HG03039 (cell line): ENCODE data around the gene CKS1B.
"Not testable (repeated sequence)": the region's sequence is repeated elsewhere in the genome, so short reads cannot be mapped to it uniquely, and the experiment has no call there.

Experiments used
- ATAC-seq: cut with Tn5 transposase; IDR thresholded peaks from one replicate; pipeline ENCODE4 v1.9.1; 2021; ENCODE audit warnings: mild to moderate bottlenecking, moderate library complexity; ENCODE audit not compliant: unreplicated experiment

Gene CKS1B

DNA sequence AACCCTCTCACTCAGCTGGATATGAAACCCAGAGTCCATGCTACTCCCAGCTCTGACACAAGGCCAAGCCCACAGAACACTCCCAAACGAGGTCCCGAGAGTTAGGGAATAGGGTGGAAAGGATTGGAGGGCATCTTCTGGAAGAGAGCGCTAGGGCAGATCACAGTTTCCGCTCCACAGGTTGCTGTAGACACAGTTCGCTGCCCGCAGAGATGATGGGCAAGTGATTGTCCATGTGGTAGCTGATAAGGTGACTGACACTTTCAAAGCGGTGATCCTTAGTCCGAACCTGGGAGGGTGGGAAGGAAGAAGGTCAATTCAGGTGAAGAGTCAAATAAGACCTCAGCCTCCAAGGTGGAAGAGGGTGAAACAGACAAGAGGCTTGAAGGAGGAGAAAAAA, 10.8 kb upstream of the CKS1B start:
- no peak for ATAC-seq

DNA sequence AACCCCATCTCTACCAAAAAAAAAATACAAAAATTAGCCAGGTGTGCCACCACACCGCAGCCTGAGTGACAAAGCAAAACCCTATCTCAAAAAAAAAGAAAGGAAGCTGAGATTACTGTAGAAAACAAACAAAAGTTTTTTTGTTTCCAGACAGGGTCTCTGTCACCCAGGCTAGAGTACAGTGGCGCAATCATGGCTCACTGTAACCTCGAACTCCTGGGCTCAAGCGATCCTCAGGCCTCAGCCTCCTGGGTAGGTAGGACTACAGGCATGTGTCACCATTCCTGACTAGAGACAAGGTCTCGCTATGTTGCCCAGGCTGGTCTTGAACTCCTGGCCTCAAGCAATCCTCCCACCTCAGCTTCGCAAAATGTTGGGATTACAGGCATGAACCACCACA, 10.1 kb upstream of the CKS1B start:
- no peak for ATAC-seq

DNA sequence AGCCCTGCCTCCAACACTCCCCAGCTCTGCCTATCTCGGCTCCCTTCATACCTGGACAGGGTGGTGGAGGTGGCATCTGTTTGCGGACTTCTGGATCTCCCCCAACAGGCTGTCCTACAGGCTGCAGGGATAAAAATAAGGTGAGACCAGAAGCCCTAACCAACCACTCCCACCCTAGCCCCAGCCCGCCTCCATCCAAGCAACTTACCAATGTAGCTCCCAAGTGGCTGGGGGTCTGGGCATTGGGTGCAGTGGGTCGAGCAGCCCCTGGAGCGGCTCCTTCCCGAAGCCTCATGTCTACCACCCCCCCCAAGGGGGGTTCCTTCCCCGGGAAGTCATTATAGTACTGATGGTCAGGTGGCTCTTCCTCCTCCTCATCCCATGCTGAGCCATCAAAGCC, 8.4 kb upstream of the CKS1B start:
- no peak for ATAC-seq

DNA sequence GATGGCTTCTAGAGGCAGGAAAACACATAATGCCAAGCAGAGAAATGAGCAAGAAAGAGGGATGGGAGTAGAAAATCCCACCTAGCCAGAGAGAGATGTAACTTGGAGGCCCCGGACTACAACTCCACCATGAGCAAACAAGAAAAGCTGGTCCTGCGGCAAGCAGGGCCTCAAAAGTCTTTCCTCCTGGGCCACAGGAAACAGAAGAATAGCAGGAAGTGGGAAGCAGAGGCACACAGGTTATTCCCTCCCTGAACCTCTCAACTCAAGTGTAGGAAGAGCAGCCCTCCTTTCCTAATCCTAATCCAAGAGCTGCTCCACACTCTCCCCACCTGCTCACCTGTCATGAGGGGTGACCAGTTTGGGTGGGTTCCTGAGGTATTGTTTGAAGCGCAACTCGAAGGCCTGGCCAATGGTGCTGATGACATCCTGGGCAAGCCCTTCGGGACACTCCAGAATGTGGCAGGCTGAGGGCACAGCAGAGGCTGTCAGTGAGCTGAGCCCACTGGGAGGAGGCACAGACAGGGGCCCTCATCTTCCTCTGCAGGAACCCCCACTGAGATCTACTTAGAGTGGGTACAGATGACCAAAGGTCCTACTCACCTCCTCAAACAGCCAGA, 7.0 kb upstream of the CKS1B start:
- no peak for ATAC-seq

DNA sequence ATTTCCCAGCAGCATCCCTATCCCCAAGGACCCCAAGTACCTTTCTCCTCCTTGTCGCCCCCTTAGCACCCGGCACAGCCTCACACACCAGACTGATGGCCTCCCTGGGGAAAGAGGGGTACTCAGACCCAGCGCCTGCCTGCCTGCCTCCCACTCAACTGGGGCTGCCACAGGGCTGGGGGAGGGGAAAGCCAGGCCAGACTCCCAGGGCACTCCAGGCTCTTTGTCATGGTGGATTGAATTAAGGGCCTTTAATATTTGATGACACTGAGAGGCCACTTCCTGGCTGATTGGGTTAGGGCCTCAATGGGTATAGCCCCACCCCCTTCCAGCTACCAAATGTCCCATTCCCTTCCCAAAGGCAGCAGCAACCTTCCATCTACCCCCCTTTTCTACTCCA, 5.8 kb upstream of the CKS1B start:
- no peak for ATAC-seq

DNA sequence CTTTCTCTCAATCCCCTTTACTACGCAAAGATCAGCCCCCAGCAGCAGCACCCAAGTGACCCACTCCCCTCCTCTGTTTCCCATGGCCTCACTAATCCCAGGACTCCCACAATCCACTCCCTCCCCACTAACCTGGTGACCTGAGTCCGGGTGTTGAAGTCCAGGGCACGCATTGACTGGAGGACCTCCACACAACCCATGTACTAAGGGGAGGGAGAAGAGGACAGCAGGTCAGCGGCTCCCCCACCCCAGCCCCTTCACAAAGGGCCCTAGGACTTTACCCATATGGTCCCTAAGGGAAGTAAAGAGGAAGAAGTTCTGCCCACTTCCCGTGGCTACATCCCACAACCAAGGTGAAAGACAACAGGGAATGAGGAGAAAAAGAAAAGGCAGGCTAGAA, 5.2 kb upstream of the CKS1B start:
- no peak for ATAC-seq

DNA sequence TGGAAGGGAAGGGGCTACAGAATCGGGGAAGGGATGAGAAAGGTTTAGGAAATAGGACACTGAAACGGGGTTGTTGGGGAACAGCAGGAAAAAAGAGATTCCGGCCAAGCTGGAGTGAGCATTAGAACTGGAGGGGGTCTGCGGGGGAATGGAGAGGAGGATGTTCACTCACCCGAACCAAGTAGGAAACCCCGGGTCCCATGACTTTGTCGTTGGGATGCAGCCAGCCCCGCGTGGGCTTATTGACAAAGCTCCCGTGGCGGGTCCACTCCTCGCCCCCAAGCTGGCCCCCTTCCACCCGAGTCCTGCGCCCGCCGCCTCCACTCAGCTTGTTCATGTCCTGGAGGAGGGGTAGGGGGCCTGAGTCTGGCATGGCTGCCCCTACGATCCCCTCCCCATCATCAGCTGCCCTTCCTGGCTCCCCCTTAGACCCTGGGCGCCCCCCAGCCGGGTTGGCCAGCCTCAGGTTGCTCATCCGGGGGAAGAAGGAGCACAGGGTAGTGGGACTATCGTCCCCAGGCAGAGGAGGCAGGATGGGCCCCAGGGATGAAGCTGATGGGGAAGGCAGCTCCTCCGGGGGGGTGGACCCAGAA, 4.5 kb upstream of the CKS1B start:
- no peak for ATAC-seq

DNA sequence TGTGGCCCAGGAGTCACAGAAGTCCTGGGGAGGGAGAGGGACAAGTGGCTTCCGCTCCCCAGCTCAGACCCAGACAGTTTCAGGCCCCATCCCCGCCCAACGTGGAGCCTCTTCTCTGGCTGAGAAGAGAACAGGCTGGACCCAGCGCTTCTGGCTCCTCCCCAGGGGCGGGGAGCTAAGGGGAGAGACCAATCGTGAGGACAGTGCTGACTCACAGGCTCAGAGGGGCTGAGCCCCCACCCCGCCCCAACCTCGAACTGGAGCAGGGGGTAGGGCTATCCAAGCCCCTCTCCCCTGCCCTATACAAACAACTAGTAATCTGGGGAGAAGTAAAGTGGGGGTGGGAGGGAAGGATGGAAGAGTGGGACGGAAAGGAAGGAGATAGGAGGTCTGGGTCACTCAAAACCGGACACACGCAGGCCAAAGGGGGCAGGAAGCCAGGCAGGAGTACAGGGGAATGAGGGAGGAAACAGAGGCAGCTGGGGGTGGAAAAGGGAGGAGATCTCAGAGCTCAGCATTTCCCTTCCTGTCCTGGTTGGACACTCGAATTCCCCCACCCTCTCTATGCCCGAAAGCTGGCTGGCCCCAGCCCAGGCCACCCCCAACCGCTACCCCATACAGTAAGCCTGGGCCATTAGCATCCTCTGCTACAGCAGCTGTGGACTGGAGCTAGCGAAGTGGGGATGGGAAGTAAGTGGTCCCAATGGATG, 3.7 kb upstream of the CKS1B start, which contains the start of gene SHC1:
SHC1 (minus strand) TSS at position 117 of the 710 bp plus-strand sequence. CDS start 221 bp downstream, outside the sequence.
- no peak for ATAC-seq

DNA sequence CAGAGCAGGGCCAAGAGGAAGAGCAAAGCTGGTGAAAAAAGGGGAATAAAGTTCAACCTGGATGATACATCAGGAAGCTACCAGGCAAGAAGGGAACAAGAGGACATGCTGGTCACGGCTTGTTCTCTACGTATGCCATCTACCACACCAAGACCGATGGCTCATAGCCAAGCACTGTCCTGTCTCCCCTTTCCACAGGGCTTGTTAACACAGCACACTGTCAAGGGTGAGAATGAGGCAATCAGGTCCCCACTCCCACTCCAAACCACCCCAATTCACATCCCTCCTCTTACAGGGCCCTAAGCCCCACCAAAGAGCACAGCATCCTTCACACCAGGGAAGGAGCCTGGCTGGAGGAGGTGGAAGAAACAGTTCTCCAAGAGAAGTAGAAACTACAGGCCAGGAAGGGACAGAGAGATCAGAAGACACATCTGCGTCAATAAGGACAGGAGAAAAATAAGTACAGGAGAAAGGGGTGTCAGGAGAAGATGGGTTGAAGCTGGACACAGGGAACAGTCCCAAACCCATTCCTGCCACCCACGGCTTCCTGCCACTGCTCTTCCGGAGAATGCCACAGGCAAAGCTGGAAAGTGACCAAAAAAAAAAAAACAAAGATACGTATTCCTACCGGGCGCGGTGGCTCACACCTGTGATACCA, 3.0 kb upstream of the CKS1B start:
- no peak for ATAC-seq

DNA sequence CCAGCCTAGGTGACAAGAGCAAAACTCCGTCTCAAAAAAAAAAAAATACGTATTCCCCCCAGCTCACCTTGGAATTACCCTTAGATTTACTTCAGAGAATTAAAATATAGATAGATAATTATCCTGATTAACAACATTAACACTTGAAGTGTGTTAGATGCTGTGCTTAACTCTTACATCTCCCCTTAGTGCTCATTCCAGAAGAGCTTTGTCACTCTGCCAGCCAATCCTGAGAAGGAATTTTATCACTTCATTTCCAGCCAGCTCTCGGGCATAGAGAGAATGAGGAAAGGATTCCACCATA, 2.3 kb upstream of the CKS1B start:
- no peak for ATAC-seq

DNA sequence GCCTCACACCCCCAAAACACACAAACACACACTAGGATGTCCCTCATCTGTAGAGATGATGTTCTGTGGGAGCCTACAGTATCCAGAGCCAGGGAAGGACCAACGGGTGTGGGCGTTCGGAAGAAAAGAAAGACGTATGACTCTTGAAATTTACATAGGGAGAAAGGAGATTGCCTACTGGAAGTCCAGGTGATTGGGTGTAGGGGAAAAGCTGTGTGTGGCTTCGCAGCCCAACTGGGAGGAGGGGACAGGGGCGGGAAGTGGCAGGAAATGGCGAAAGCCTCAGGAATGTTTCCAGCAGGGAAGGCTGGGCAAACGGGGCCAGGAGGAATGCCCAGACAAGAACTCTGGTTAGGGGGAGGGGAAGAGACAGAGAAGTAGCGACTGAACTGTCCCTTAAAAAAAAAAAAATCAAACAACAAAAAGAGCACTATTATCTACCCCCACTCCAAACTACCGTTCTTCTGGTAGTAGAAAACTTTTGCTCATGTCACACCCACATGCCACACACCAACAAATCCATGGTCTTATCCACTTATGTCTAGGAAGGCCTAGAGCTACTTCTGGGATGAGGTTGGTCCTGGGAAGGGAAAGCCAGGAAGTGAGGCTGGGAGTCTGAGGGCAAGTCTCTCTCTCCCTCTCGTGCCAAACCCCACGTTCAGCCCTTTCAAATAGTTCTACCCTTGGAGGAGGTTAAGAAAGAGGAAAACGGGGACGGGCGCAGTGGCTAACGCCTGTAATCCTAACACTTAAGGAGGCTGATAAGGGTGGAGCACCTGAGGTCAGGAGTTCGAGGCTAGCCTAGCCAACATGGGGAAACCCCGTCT, 1.8 kb upstream of the CKS1B start:
- ATAC-seq, result no peak

DNA sequence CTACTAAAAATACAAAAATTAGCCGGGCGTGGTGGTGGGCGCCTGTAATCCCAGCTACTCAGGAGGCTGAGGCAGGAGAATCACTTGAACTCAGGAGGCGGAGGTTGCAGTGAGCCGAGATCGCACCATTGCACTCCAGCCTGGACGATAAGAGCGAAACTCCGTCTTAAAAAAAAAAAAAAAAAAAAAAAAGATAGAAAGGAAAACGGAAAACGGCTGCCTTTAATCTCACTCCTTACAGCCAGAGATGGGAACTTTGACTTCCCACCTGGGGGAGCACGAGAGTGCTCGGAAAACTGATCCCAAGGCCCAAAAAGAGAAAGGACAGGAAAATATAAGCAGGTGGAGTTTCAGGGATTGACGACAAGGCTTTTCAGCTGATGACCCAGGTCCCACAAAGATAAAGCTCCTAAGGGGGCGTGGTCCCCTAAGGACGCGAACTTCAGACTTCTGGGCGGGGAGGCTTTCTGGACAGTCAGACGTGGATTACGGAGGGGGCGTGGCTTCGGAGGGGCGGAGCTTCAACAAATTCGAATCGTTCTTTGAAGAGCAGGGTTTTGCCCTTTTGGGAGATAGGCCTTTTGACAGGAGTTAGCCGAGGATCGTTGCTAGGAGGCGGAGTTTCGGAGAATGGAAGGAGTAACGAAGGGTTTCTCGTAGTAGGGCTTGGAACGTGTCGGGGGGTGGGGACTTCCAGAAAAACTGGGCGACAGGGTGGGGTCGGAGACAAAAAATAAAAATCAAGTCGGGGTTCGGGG, 958 bp upstream of the CKS1B start:
- ATAC-seq, result peak; percentile 22

DNA sequence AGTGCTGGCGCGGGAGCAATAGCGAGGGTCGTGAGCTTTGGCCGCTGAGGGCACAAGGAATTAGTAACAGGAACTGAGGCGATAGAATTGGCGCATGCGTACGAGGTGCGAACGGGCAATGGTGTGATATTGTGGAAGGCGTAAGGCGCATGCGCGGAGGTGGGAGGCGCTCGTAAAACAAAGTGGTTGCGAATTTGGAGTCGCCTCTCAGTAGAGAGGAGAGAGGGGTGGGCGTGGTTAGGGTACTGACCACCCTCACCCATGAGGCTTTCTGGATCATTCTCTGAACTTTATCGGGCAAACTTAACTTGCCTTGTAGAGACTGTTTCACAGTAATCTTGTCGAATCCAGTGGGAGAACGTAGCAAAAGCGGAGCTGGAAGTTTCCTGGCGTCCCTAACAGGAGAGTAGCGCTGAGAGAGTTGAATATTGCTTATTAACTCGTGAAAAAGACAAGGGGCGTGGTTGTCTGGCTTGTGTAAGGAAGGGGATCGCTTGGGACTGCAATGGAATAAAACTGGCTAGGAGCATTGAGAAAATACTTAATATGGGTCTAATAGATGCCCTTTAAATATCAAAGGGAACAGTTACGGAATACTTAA, 427 bp downstream of the CKS1B start:
- ATAC-seq, result peak; percentile 36

DNA sequence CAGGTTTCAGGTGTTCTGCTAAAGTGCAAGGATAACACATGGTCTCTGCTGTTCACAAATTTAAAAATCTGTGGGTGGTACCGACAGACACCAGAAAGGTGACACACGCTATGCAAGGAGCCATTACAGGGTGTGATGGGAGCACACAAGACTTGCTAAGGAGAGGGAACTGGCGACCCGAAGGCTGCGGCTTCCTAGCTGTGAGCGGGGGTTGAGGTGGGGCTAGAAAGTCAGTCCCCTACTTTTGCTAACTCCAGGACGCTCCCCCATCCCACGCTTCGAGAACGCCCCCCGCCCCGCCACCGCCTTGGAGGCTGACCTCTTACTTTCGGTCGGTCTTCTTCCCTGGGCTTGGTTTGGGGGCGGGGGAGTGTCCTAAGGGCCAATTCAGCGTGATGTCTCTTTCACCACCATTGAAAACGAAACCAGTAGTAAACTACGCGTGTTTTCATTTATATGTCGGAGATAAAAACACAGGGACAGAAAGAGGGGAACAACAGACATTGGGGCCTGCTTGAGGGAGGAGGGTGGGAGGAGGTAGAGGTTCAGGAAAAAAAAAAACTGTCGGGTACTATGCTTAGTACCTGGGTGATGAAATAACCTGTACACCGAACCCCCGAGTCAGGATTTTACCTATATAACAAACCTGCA, 1.1 kb downstream of the CKS1B start:
- ATAC-seq, result no peak

DNA sequence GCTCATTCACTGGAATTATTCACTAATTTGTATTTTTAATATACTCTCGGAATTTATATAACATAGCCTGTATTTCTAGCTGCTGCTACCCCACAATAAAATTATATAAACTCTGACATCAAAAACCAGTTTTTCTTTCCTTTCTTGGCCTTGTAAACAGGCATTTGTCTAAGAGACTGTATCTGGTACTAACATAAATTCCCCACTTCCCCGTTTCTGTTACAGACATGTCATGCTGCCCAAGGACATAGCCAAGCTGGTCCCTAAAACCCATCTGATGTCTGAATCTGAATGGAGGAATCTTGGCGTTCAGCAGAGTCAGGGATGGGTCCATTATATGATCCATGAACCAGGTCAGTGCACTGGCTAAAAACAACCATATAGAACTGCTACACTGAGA, 3.3 kb downstream of the CKS1B start:
- ATAC-seq, result not testable (repeated sequence)

DNA sequence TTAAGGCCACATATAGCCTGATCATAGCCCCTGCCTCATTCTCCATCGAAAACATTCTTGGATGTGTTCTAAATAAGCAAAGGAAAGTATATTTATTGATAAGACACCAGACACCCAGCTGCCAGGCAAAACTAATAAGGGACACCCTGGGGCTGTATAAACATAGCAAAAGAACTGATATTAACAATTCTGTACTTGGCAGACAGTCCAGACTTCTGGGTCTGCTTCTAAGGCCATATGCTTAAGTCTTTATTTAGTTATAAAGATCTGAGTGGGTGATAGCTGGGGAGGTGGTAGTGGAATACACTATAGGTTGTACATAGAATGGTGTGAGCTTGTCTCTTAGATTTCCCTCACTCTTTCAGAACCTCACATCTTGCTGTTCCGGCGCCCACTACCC, 3.9 kb downstream of the CKS1B start:
- ATAC-seq, result no peak

DNA sequence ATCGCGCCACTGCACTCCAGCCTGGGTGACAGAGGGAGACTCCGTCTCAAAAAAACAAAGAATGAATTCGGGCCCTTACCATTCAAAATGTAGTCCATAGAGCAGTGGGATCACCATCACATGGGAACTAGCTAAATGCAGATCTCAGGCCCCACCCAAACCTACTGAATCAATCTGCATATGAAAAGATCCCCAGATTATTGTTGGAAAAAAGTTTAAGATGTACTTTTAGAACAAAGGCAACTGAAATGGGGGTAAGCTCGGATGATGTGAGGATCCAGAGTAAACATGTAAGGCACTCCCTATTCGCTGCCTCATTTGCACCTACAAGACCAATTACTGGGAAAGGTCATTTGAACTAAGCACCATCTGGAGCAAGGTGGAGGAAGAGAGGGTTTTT, 7.9 kb downstream of the CKS1B start:
- no peak for ATAC-seq

DNA sequence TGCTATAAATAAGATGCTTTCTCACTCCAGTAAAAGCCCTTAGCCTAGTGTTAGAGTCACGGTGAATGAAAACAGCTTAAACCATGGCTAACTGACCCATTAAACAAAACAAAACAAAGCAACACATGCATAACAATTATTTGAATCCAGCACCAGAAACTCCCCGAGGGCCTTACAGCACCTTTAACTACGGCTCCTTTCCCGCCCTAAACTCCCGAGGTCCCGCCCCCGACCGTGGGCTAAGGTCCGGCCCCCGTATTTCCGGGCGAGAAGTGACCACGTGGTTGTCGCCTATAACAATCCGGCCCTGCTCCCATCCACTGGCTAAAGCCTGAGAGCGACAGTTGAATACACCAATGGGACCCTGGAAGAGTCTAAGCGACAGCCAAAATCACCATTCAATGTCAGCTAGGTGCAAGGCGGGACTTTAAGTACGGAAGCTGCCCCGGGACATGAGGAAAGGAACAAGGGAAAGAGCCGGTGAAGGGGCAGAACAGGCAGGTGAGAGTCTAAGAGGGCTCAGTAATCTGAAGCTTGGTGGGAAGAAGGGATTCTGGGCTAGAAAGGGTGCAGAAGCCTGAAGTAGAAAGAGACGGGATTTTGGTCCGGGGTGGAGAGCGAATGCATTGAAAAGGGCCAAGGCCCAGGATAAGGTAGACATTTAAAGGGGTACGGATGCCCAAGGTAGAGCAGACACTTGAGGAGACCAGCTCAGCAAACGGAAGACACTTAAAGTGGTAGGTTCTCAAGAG, 8.6 kb downstream of the CKS1B start, which contains the start of gene FLAD1:
FLAD1 (plus strand) TSS at position 448 of the 752 bp plus-strand sequence. CDS start 351 bp downstream, outside the sequence.
- peak; percentile 93 for ATAC-seq
